HEK293 (cell line): ENCODE results near the gene RBMS3.

Experiments
- CTCF ChIA-PET: fragments of 350-600 bp; formaldehyde crosslinking; extraction: SDS; loops from one replicate; lab custom pipeline; 2021; ENCODE audit warnings: antibody characterized with exemption; lab: Yijun Ruan, JAX
- POLR2A ChIA-PET: fragments of 300-600 bp; formaldehyde crosslinking; extraction: SDS; loops from one replicate; lab custom pipeline; 2020; ENCODE audit warnings: antibody characterized with exemption, inconsistent platforms; lab: Yijun Ruan, JAX
- H3K27ac ChIP-seq: fragments of 200-500 bp; sonication (Bioruptor generic); 2 replicates; pipeline ENCODE4 v1.5.1; 2014; ENCODE audit warnings: low read depth, low read length, control low read depth, inconsistent platforms; ENCODE audit errors: extremely low read depth
- H3K36me3 ChIP-seq, 2 experiments: fragments of 200-500 bp in 1 of 2; sonication (Bioruptor generic) in 1 of 2; 1 replicate in 1 of 2; 2 replicates in 1 of 2; pipeline ENCODE4 v1.5.1; 2014 to 2017; ENCODE audit warnings: inconsistent platforms in 2 of 2, low read length in 2 of 2; ENCODE audit not compliant: control insufficient read depth in 2 of 2, insufficient read depth in 1 of 2
- H3K4me1 ChIP-seq: fragments of 200-500 bp; sonication (Bioruptor generic); 2 replicates; pipeline ENCODE4 v1.5.1; 2014; ENCODE audit warnings: mild to moderate bottlenecking, low read length, inconsistent platforms; ENCODE audit not compliant: control insufficient read depth, insufficient read depth
- H3K4me3 ChIP-seq: 2 replicates; pipeline ENCODE4 v1.5.1; 2011; ENCODE audit warnings: low read depth, mild to moderate bottlenecking, control low read depth, low read length, moderate library complexity
- H3K9me3 ChIP-seq: fragments of 200-500 bp; sonication (Bioruptor generic); 2 replicates; pipeline ENCODE4 v1.5.1; 2014; ENCODE audit warnings: low read depth, low read length, inconsistent platforms; ENCODE audit not compliant: control insufficient read depth, insufficient read depth
- BCL11B ChIP-seq: fragments of 450-650 bp; formaldehyde crosslinking; IDR thresholded peaks from 2 replicates; pipeline ENCODE4 v1.5.1; 2016; ENCODE audit warnings: low read depth, missing biosample characterization, missing genetic modification characterization
- ELK4 ChIP-seq: IDR thresholded peaks from 2 replicates; pipeline ENCODE4 v1.6.1; 2011; ENCODE audit warnings: mild to moderate bottlenecking, low read depth, low read length, borderline replicate concordance
- GLIS2 ChIP-seq: fragments of 450-650 bp; formaldehyde crosslinking; IDR thresholded peaks from 2 replicates; pipeline ENCODE4 v1.5.1; 2016; ENCODE audit warnings: missing biosample characterization, missing genetic modification characterization
- IKZF3 ChIP-seq: fragments of 450-650 bp; IDR thresholded peaks from 2 replicates; pipeline ENCODE4 v1.5.0; 2018; ENCODE audit warnings: missing biosample characterization, mild to moderate bottlenecking, missing genetic modification characterization, moderate library complexity
- KLF1 ChIP-seq: fragments of 450-650 bp; formaldehyde crosslinking; IDR thresholded peaks from 2 replicates; pipeline ENCODE4 v1.5.1; 2016; ENCODE audit warnings: missing biosample characterization, missing genetic modification characterization
- KLF10 ChIP-seq: fragments of 450-650 bp; IDR thresholded peaks from 2 replicates; pipeline ENCODE4 v1.5.1; 2018; ENCODE audit warnings: missing biosample characterization, mild to moderate bottlenecking, missing genetic modification characterization
- OSR2 ChIP-seq: fragments of 450-650 bp; formaldehyde crosslinking; IDR thresholded peaks from 2 replicates; pipeline ENCODE4 v1.5.1; 2016; ENCODE audit warnings: missing biosample characterization, missing genetic modification characterization
- OVOL3 ChIP-seq: fragments of 450-650 bp; formaldehyde crosslinking; IDR thresholded peaks from 2 replicates; pipeline ENCODE4 v1.5.1; 2016; ENCODE audit warnings: missing biosample characterization, missing genetic modification characterization
- SP2 ChIP-seq: fragments of 450-650 bp; formaldehyde crosslinking; IDR thresholded peaks from 2 replicates; pipeline ENCODE4 v1.5.1; 2016; ENCODE audit warnings: missing biosample characterization, missing genetic modification characterization
- SP7 ChIP-seq: fragments of 450-650 bp; formaldehyde crosslinking; IDR thresholded peaks from 2 replicates; pipeline ENCODE4 v1.5.1; 2016; ENCODE audit warnings: missing biosample characterization, missing genetic modification characterization
- YY2 ChIP-seq: fragments of 450-650 bp; formaldehyde crosslinking; IDR thresholded peaks from 2 replicates; pipeline ENCODE4 v1.5.1; 2016; ENCODE audit warnings: missing biosample characterization, missing genetic modification characterization
- ZBTB1 ChIP-seq: fragments of 450-650 bp; formaldehyde crosslinking; IDR thresholded peaks from 2 replicates; pipeline ENCODE4 v1.5.1; 2016; ENCODE audit warnings: missing biosample characterization, missing genetic modification characterization
- ZBTB17 ChIP-seq: fragments of 450-650 bp; formaldehyde crosslinking; IDR thresholded peaks from 2 replicates; pipeline ENCODE4 v1.5.1; 2016; ENCODE audit warnings: missing biosample characterization, missing genetic modification characterization
- ZBTB20 ChIP-seq: fragments of 450-650 bp; formaldehyde crosslinking; IDR thresholded peaks from 2 replicates; pipeline ENCODE4 v1.5.1; 2016; ENCODE audit warnings: missing biosample characterization, missing genetic modification characterization
- ZBTB44 ChIP-seq: fragments of 450-650 bp; IDR thresholded peaks from 2 replicates; pipeline ENCODE4 v1.5.1; 2018; ENCODE audit warnings: missing biosample characterization, mild to moderate bottlenecking, missing genetic modification characterization
- ZFP3 ChIP-seq: fragments of 450-650 bp; formaldehyde crosslinking; IDR thresholded peaks from 2 replicates; pipeline ENCODE4 v1.5.1; 2016; ENCODE audit warnings: low read depth, missing biosample characterization, missing genetic modification characterization
- ZFP41 ChIP-seq: fragments of 450-650 bp; formaldehyde crosslinking; IDR thresholded peaks from 2 replicates; pipeline ENCODE4 v1.5.1; 2016; ENCODE audit warnings: missing biosample characterization, missing genetic modification characterization, borderline replicate concordance
- ZNF133 ChIP-seq: fragments of 450-650 bp; formaldehyde crosslinking; IDR thresholded peaks from 2 replicates; pipeline ENCODE4 v1.5.1; 2016; ENCODE audit warnings: missing biosample characterization, missing genetic modification characterization
- ZNF146 ChIP-seq: fragments of 450-650 bp; formaldehyde crosslinking; IDR thresholded peaks from 2 replicates; pipeline ENCODE4 v1.5.1; 2016; ENCODE audit warnings: missing biosample characterization, missing genetic modification characterization
- ZNF157 ChIP-seq: fragments of 450-650 bp; formaldehyde crosslinking; IDR thresholded peaks from 2 replicates; pipeline ENCODE4 v1.5.1; 2016; ENCODE audit warnings: missing biosample characterization, missing genetic modification characterization
- ZNF202 ChIP-seq: fragments of 450-650 bp; formaldehyde crosslinking; IDR thresholded peaks from 2 replicates; pipeline ENCODE4 v1.5.1; 2016; ENCODE audit warnings: missing biosample characterization, missing genetic modification characterization, borderline replicate concordance
- ZNF354C ChIP-seq: fragments of 450-650 bp; formaldehyde crosslinking; IDR thresholded peaks from 2 replicates; pipeline ENCODE4 v1.5.1; 2016; ENCODE audit warnings: missing biosample characterization, missing genetic modification characterization, low read depth, borderline replicate concordance
- ZNF362 ChIP-seq: fragments of 450-650 bp; formaldehyde crosslinking; IDR thresholded peaks from 2 replicates; pipeline ENCODE4 v1.5.1; 2016; ENCODE audit warnings: missing biosample characterization, missing genetic modification characterization
- ZNF529 ChIP-seq: fragments of 450-650 bp; formaldehyde crosslinking; IDR thresholded peaks from 2 replicates; pipeline ENCODE4 v1.5.1; 2017; ENCODE audit warnings: missing genetic modification characterization, missing biosample characterization; ENCODE audit not compliant: insufficient replicate concordance
- ZNF639 ChIP-seq: fragments of 450-650 bp; formaldehyde crosslinking; IDR thresholded peaks from 2 replicates; pipeline ENCODE4 v1.5.1; 2016; ENCODE audit warnings: missing biosample characterization, missing genetic modification characterization
- ZNF645 ChIP-seq: fragments of 450-650 bp; formaldehyde crosslinking; IDR thresholded peaks from 2 replicates; pipeline ENCODE4; 2016; ENCODE audit warnings: missing biosample characterization, missing genetic modification characterization
- ZNF670 ChIP-seq: fragments of 450-650 bp; formaldehyde crosslinking; IDR thresholded peaks from 2 replicates; pipeline ENCODE4 v1.5.1; 2016; ENCODE audit warnings: missing biosample characterization, missing genetic modification characterization, low read depth
- ZNF677 ChIP-seq: fragments of 450-650 bp; IDR thresholded peaks from 2 replicates; pipeline ENCODE4 v1.5.0; 2018; ENCODE audit warnings: missing biosample characterization, mild to moderate bottlenecking, missing genetic modification characterization, moderate library complexity
- ZNF701 ChIP-seq: fragments of 450-650 bp; formaldehyde crosslinking; IDR thresholded peaks from 2 replicates; pipeline ENCODE4 v1.5.1; 2016; ENCODE audit warnings: missing biosample characterization, missing genetic modification characterization
- ZNF768 ChIP-seq: fragments of 450-650 bp; formaldehyde crosslinking; IDR thresholded peaks from 2 replicates; pipeline ENCODE4 v1.5.1; 2018; ENCODE audit warnings: missing biosample characterization, mild to moderate bottlenecking, missing genetic modification characterization

Gene RBMS3

GRCh38 chr3:29771602-29772001, 490.7 kb downstream of the RBMS3 start:
- Histone ChIP-seq H3K27ac (no peak overlapping the region), H3K4me1 (no peaks in the 10 kb centered on the region), H3K36me3 (no peaks in the 10 kb centered on the region), H3K4me3 (no peak overlapping the region), H3K9me3 (no peaks in the 10 kb centered on the region)
- ChIA-PET CTCF (no interaction called here), POLR2A (no interaction called here)
- TF ChIP-seq ZNF768 (tag by site-specific recombination) (no peak), ZNF354C (no peak), ELK4 (no peak), ZFP3 (tag by site-specific recombination) (no peak), ZBTB17 (tag by site-specific recombination) (no peak), ZNF670 (tag by site-specific recombination) (no peak), ZNF133 (tag by site-specific recombination) (no peak), YY2 (tag by site-specific recombination) (no peak), ZBTB1 (no peak), ZFP41 (tag by site-specific recombination) (no peak), SP2 (no peak), OVOL3 (tag by site-specific recombination) (no peak), ZNF157 (tag by site-specific recombination) (no peak), ZNF362 (no peak), ZNF677 (tag by site-specific recombination) (no peak), BCL11B (tag by site-specific recombination) (no peak), OSR2 (tag by site-specific recombination) (no peak), ZNF701 (tag by site-specific recombination) (no peak), ZNF529 (tag by site-specific recombination) (no peak)

- Histone ChIP-seq H3K9me3 (no peaks in the 10 kb centered on the region), H3K4me1 (no peaks in the 10 kb centered on the region), H3K36me3 (no peaks in the 10 kb centered on the region), H3K27ac (no peak overlapping the region), H3K4me3 (no peak overlapping the region)
- POLR2A ChIA-PET = no interaction called here
- CTCF ChIA-PET = no interaction called here
- TF ChIP-seq ZBTB20 (no peak), KLF1 (tag by site-specific recombination) (no peak), ZNF645 (tag by site-specific recombination) (no peak)
Measured at GRCh38 chr3:29772436-29772835, 491.6 kb downstream of the RBMS3 start.

- Histone ChIP-seq H3K4me1 (no peaks in the 10 kb centered on the region), H3K9me3 (no peaks in the 10 kb centered on the region), H3K27ac (no peak overlapping the region), H3K4me3 (no peak overlapping the region), H3K36me3 (no peaks in the 10 kb centered on the region)
- ChIA-PET POLR2A (no interaction called here), CTCF (interaction anchor here (0.6 kb wide), 1 partner anchor 476 kb away, joined by 3 read pairs; no protein-coding TSS in a partner anchor)
- TF ChIP-seq ZNF202 (tag by site-specific recombination) = no peak
- TF ChIP-seq ZBTB44 = no peak
- no peak for TF ChIP-seq SP7 (tag by site-specific recombination)
- TF ChIP-seq GLIS2 (tag by site-specific recombination) = no peak
- TF ChIP-seq ZNF146 (tag by site-specific recombination) = no peak
- TF ChIP-seq KLF10 (tag by site-specific recombination) = no peak
- TF ChIP-seq ZNF639 (tag by site-specific recombination) = no peak
- TF ChIP-seq IKZF3 (tag by site-specific recombination) = no peak
Measured at GRCh38 chr3:29773481-29773880, 492.6 kb downstream of the RBMS3 start.
